HG03045 (cell line): ENCODE data around the gene PPP1R1B.

ENCODE experiments used
- ATAC-seq: cut with Tn5 transposase; IDR thresholded peaks from one replicate; pipeline ENCODE4 v1.9.1; 2021; ENCODE audit warnings: mild to moderate bottlenecking, moderate library complexity; ENCODE audit not compliant: unreplicated experiment

PPP1R1B gene

GRCh38 chr17:39651923-39652586 lies 25.3 kb downstream of the PPP1R1B start:
- no peak for ATAC-seq

- ATAC-seq = no peak
These were observed 26.0 kb downstream of the PPP1R1B start for GRCh38 chr17:39652587-39653315.

- ATAC-seq = no peak
These were observed 26.5 kb downstream of the PPP1R1B start for GRCh38 chr17:39653316-39653661.

DNA sequence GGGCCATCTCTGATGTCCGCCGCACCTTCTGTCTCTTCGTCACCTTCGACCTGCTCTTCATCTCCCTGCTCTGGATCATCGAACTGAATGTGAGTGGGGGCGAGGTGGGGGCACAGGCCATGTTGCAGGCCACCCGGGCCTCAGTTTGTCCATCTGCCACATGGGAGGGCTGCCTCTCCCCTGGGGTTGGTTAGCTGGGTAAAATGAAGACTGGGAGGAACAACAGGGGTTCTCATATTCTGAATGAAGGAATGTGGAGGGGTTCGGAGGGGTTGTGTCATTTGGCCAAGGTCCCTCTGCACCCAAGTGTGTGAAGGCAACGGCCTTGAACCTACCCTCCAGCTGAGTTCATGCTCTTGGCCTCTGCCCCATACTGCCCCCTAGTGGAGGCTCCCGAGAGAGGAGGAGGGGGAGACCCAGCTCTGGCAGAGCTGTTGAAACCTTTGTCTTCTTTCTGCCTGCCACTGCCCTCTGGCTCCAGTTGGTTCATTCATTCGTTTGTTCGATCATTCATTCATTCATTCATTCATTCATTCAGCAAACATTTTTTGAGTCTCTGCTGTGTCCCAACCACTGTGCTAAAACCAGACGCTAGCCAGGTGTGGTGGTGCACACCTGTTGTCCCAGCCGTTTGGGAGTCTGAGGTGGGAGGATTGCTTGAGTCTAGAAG lies 27.0 kb downstream of the PPP1R1B start:
- no peak for ATAC-seq

- no peak for ATAC-seq
These were observed 28.4 kb downstream of the PPP1R1B start for GRCh38 chr17:39655105-39655504.

DNA sequence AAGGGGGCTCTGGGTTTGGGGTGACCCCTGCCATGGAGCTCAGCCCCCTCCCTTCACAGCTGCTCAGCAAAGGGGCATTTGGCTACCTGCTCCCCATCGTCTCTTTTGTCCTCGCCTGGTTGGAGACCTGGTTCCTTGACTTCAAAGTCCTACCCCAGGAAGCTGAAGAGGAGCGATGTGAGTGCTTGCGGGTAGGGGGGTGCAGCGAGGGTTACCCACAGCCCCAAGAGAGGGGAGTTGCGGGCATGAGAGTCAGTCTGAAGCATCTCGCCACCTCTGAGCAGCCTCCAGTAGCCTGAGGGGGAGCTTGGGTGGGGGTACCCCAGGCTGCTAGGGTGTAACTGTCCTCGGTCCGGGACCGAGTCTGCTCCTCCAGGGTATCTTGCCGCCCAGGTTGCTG lies 31.6 kb downstream of the PPP1R1B start:
- ATAC-seq = no peak

GRCh38 chr17:39658760-39659159 lies 32.0 kb downstream of the PPP1R1B start:
- ATAC-seq = no peak

- ATAC-seq = no peak
These were observed 32.7 kb downstream of the PPP1R1B start for GRCh38 chr17:39659279-39660010.

DNA sequence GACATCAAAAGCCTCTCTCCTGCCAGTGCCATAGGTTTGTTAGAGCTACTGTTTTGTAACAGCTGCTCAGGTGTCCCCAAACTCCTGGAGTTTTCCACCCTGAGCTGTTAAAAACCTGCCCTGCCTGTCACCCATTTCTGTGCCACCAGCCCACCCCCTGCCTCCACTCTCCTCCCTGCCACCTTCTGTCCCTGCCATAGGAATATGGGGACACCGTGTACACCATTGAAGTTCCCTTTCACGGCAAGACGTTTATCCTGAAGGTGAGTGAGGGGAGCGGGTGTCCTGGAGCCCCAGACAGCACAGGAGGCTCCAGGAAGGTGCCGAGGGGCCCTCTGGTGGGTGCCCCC lies 33.2 kb downstream of the PPP1R1B start:
- no peak for ATAC-seq

GRCh38 chr17:39660397-39661385 lies 33.9 kb downstream of the PPP1R1B start:
- no peak for ATAC-seq

GRCh38 chr17:39661744-39662541 lies 35.2 kb downstream of the PPP1R1B start:
- no peak for ATAC-seq

DNA sequence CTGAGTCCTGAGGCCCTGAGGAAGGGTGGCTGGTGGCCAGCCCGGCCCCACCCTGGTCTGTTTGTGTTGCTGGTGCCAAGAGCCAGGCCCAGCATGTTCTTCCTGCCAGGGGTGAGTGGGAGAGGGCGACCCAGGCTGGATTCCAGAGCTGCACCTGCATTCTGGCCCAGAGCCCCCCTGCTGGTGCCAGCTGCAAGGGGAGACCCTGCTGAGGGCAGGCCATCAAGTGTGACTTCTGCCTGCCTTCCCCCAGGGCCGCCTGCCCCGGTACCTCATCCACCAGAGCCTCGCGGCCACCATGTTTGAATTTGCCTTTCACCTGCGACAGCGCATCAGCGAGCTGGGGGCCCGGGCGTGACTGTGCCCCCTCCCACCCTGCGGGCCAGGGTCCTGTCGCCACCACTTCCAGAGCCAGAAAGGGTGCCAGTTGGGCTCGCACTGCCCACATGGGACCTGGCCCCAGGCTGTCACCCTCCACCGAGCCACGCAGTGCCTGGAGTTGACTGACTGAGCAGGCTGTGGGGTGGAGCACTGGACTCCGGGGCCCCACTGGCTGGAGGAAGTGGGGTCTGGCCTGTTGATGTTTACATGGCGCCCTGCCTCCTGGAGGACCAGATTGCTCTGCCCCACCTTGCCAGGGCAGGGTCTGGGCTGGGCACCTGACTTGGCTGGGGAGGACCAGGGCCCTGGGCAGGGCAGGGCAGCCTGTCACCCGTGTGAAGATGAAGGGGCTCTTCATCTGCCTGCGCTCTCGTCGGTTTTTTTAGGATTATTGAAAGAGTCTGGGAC lies 36.0 kb downstream of the PPP1R1B start:
- ATAC-seq = no peak

- no peak for ATAC-seq
These were observed 36.6 kb downstream of the PPP1R1B start for GRCh38 chr17:39663340-39663687.

DNA sequence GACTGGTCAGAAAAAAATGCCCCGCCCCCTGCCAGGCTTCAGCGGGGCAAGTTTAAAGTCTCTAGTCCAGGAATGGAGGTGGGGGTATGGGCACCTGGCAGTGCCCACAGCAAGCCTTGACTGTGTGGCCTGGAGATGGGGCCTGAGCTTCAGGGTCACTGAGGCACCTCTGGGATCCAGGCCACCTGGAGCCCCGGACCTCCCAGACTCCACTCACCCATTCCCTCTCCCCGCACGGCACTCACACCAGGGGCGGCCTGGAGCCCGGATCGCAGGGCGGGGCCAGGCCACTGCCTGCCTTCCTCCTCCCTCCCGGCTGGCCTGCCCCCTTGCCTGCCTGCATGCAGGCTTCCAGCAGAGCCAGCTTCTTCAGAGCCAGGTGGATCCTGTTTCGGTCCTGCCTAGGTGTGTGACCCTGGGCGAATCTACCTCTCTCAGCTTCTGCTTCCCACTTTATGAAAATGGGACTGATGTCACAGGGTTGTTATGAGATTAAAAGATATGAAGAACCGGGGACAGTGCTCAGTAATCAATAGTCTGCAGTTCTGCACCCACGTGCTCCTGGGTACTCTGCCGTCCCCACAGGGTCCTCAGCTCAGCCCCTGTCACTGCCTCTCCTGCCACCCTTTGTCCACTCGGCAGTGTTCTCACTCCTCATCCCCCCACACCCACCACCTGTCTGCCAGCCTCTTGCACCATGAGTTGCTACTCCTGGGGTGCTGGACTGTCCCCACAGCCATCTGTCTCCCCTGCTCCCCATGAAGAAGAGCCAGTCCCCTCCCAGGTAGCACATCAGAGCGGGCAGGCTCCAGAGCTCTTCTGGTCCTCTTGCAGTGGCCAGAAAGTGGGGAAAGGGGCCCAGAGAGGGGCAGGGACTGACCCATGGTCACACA lies 37.2 kb downstream of the PPP1R1B start:
- ATAC-seq = no peak

DNA sequence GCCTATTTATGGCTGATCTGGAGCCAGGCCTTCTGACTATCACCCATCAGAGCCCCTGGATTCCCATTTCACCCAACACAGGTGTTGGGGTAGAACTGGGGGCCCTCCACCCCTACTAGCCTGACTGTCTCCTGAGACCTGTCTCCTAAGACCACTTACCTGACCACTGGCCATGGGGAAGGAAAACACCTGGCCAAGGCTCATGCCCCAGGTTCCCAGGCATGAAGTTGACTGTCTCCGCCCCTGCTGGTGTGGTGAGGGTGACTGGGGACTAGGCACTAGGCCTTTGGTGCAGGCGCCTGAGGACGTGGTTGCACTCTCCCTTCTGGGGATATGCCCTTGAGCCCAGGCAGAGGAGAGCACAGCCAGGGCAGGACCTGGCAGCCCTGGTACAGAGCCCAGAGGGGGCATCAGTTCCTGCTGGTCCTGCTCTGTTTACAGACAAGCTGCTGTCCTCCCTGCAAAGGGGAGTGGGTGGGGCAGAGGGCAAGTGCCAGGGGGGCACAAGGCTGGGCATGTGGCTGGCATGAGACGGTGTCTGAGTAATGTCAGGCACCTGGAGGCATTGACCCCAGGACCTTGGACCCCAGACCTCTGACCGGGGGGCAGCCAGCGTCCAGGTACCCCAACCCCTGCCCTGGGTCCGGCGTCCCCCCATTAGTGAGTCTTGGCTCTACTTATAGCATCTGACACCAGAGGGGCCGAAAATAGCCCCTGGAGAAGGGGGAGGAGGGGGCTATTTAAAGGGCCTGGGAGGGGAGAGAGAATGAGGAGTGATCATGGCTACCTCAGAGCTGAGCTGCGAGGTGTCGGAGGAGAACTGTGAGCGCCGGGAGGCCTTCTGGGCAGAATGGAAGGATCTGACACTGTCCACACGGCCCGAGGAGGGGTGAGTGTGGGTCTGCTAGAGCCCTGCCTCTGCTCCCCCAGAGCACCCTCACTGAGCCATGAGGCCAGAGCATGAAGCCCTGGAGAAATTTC lies 38.1 kb downstream of the PPP1R1B start, which contains the start of gene TCAP:
TCAP (plus strand) TSS at position 769 of the 981 bp plus-strand sequence; CDS start at position 780, 11 bp downstream.
- no peak for ATAC-seq

- no peak for ATAC-seq
These were observed 39.0 kb downstream of the PPP1R1B start for GRCh38 chr17:39665642-39666224.
